Measurements from ENCODE around the gene IGFLR1. TPM values are rescaled to one million over a fixed set of nuclear protein-coding genes. Genes with fewer than 3 reads are reported as not detected.

Gene IGFLR1
- total and polyA plus RNA-seq, 9 of the 15 experiments (the other 6 are each of a cell fraction or from before 2014, with no cell fraction given): 1.0 to 14.3 (median 4.6) TPM

DNA sequence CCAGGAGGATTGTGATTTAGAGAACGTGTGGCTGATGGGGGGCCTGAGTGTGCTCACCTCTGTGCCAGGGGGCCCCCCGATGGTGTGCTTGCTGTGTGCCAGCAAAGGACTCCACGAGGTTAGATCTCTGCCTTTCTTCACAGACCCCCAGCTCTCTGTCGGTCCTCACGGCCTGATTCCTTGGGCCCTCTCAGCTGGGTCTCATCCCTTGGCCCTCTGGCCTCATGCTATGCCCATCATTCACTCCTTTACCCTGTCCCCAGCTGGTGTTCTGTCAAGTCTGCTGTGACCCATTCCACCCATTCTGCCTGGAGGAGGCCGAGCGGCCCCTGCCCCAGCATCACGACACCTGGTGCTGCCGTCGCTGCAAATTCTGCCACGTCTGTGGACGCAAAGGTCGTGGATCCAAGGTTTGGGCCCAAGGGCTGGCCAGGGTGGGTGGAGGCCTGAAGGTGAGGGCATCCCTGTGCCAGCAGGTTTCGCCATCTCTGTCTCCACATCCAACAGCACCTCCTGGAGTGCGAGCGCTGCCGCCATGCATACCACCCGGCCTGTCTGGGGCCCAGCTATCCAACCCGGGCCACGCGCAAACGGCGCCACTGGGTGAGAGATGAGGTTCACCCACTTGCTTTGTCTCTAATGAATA lies 16.9 kb downstream of the IGFLR1 start:
- ATAC-seq (no peak), DNase-seq (ENCODE audit: extremely low read depth in 1 of 4, low spot score in 3 of 4) (no peak), FAIRE-seq (no peak)
- CTCF ChIA-PET (ENCODE audit: low intra/inter-chr PET ratio): no interaction called here
- Histone ChIP-seq H3K9ac (ENCODE audit: insufficient read depth in 1 of 2, low read depth in 2 of 2, low read length in 2 of 2) (peak overlapping the region in 1 of 2 experiments; percentile 29; a peak in 1 of 4 replicates), H3K27me3 (ENCODE audit: control insufficient read depth in 2 of 2, insufficient read depth in 2 of 2, low read length in 2 of 2) (no peaks in the 10 kb centered on the region), H3K9me1 (ENCODE audit: control insufficient read depth, insufficient read depth, low read length) (no peaks in the 10 kb centered on the region), H3K27ac (ENCODE audit: extremely low read depth, low read depth, low read length) (no peak overlapping the region), H3K79me2 (ENCODE audit: control insufficient read depth, insufficient read depth, low read length) (peaks cover 9% of the 10 kb centered on the region), H4K20me1 (replicated peaks; ENCODE audit: control insufficient read depth, insufficient read depth, low read length) (0 out of 2 replicates have a peak, but pooled peaks cover 2% of the 10 kb centered on the region), H3K4me3 (no peak overlapping the region), H3K36me3 (ENCODE audit: control insufficient read depth, insufficient read depth, low read length) (peaks cover 95% of the 10 kb centered on the region; the same call in 2 of the 3 replicates), H3K4me1 (replicated peaks in 1 of 2; ENCODE audit: control insufficient read depth in 2 of 2, insufficient read depth in 2 of 2, low read length in 2 of 2) (peaks cover 0 to 12% of the 10 kb centered on the region in 2 experiments; a peak in 1 of 5 replicates), H3K4me2 (ENCODE audit: insufficient read depth, low read length) (no peak overlapping the region), H3K9me3 (replicated peaks; ENCODE audit: control insufficient read depth, insufficient read depth, low read depth, low read length) (no peaks in the 10 kb centered on the region), H2AFZ (ENCODE audit: low read depth, low read length) (no peak overlapping the region)
- intact Hi-C loops (cut with micrococcal nuclease): no loop called here
- no TSS peak for BruUV-seq (replicated peaks)
- POLR2A ChIA-PET: interaction anchor here (0.6 to 3.2 kb wide), 3 partner anchors 15 to 215 kb away, joined by 3 to 19 read pairs (median 12); partner anchors contain the start of genes PSENEN and U2AF1L4
- 96% methylated on average over 17 of the region's 23 CpGs for WGBS (ENCODE audit: insufficient coverage, low coverage, missing lambda C conversion rate)
- in situ Hi-C loops (cut with MboI): no loop called here
- TF ChIP-seq RBFOX2 (IDR thresholded peaks at IDR 0.05; ENCODE audit: low read depth, low read length) (peak; percentile 29), MCM7 (IDR thresholded peaks at IDR 0.05) (no peak)

DNA sequence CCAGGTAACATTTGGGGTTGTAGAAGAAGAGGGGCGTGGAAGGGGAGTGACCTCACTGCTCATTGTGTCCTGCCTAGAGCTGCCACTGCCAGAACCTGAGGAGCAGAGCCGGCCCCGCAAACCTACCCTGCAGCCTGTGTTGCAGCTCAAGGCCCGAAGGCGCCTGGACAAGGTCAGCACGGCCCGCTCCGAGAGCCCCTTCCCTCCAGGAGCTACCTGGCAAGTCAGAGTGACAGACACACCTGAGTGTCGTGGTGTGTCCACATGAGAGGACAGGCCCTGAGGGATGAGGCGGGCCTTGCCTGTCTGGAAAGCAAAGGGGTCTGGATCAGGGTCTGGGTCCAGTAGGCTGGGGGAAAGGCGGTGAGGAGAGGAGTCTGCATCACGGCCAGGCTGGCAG lies 17.7 kb downstream of the IGFLR1 start:
- peaks cover 0 to 18% of the 10 kb centered on the region in 2 experiments; a peak in 2 of 5 replicates for H3K4me1 ChIP-seq (replicated peaks in 1 of 2; ENCODE audit: control insufficient read depth in 2 of 2, insufficient read depth in 2 of 2, low read length in 2 of 2)
- H3K36me3 ChIP-seq (ENCODE audit: control insufficient read depth, insufficient read depth, low read length): peaks cover 95% of the 10 kb centered on the region; the same call in 2 of the 3 replicates
- no peak overlapping the region for H2AFZ ChIP-seq (ENCODE audit: low read depth, low read length)
- H3K27me3 ChIP-seq (ENCODE audit: control insufficient read depth in 2 of 2, insufficient read depth in 2 of 2, low read length in 2 of 2): no peaks in the 10 kb centered on the region
- FAIRE-seq (no peak), DNase-seq (ENCODE audit: extremely low read depth in 1 of 4, low spot score in 3 of 4) (no peak), ATAC-seq (no peak)
- H3K27ac ChIP-seq (ENCODE audit: extremely low read depth, low read depth, low read length): no peak overlapping the region
- H3K4me2 ChIP-seq (ENCODE audit: insufficient read depth, low read length): no peak overlapping the region
- no peaks in the 10 kb centered on the region for H3K9me3 ChIP-seq (replicated peaks; ENCODE audit: control insufficient read depth, insufficient read depth, low read depth, low read length)
- intact Hi-C loops (cut with micrococcal nuclease) (no loop called here), in situ Hi-C loops (cut with MboI) (no loop called here)
- H3K9ac ChIP-seq (ENCODE audit: insufficient read depth in 1 of 2, low read depth in 2 of 2, low read length in 2 of 2): no peak overlapping the region; a peak in 1 of 4 replicates
- no TSS peak for BruUV-seq (replicated peaks)
- no peak overlapping the region for H3K4me3 ChIP-seq
- ChIA-PET POLR2A (interaction anchor here (0.6 to 3.2 kb wide), 4 partner anchors 13 to 214 kb away, joined by 3 to 19 read pairs (median 8); partner anchors contain the start of genes PSENEN and U2AF1L4), CTCF (ENCODE audit: low intra/inter-chr PET ratio) (no interaction called here)
- H3K9me1 ChIP-seq (ENCODE audit: control insufficient read depth, insufficient read depth, low read length): no peaks in the 10 kb centered on the region
- peaks cover 17% of the 10 kb centered on the region for H3K79me2 ChIP-seq (ENCODE audit: control insufficient read depth, insufficient read depth, low read length)
- 97% methylated on average over 9 of the region's 12 CpGs for WGBS (ENCODE audit: insufficient coverage, low coverage, missing lambda C conversion rate)
- H4K20me1 ChIP-seq (replicated peaks; ENCODE audit: control insufficient read depth, insufficient read depth, low read length): 0 out of 2 replicates have a peak, but pooled peaks cover 2% of the 10 kb centered on the region
- TF ChIP-seq, protein P1, sequence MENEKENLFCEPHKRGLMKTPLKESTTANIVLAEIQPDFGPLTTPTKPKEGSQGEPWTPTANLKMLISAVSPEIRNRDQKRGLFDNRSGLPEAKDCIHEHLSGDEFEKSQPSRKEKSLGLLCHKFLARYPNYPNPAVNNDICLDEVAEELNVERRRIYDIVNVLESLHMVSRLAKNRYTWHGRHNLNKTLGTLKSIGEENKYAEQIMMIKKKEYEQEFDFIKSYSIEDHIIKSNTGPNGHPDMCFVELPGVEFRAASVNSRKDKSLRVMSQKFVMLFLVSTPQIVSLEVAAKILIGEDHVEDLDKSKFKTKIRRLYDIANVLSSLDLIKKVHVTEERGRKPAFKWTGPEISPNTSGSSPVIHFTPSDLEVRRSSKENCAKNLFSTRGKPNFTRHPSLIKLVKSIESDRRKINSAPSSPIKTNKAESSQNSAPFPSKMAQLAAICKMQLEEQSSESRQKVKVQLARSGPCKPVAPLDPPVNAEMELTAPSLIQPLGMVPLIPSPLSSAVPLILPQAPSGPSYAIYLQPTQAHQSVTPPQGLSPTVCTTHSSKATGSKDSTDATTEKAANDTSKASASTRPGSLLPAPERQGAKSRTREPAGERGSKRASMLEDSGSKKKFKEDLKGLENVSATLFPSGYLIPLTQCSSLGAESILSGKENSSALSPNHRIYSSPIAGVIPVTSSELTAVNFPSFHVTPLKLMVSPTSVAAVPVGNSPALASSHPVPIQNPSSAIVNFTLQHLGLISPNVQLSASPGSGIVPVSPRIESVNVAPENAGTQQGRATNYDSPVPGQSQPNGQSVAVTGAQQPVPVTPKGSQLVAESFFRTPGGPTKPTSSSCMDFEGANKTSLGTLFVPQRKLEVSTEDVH (IDR thresholded peaks at IDR 0.05; ENCODE audit: low read depth, partially characterized antibody): no peak
- TF ChIP-seq, protein P2, sequence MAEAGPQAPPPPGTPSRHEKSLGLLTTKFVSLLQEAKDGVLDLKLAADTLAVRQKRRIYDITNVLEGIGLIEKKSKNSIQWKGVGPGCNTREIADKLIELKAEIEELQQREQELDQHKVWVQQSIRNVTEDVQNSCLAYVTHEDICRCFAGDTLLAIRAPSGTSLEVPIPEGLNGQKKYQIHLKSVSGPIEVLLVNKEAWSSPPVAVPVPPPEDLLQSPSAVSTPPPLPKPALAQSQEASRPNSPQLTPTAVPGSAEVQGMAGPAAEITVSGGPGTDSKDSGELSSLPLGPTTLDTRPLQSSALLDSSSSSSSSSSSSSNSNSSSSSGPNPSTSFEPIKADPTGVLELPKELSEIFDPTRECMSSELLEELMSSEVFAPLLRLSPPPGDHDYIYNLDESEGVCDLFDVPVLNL (CRISPR knock-in tag; IDR thresholded peaks at IDR 0.05; ENCODE audit: low read depth): no peak
- TF ChIP-seq TGIF2 (CRISPR knock-in tag; IDR thresholded peaks at IDR 0.05): no peak
- TF ChIP-seq, protein P3, sequence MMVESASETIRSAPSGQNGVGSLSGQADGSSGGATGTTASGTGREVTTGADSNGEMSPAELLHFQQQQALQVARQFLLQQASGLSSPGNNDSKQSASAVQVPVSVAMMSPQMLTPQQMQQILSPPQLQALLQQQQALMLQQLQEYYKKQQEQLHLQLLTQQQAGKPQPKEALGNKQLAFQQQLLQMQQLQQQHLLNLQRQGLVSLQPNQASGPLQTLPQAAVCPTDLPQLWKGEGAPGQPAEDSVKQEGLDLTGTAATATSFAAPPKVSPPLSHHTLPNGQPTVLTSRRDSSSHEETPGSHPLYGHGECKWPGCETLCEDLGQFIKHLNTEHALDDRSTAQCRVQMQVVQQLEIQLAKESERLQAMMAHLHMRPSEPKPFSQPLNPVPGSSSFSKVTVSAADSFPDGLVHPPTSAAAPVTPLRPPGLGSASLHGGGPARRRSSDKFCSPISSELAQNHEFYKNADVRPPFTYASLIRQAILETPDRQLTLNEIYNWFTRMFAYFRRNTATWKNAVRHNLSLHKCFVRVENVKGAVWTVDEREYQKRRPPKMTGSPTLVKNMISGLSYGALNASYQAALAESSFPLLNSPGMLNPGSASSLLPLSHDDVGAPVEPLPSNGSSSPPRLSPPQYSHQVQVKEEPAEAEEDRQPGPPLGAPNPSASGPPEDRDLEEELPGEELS (CRISPR knock-in tag; IDR thresholded peaks at IDR 0.05; ENCODE audit: borderline replicate concordance): no peak
